Endodermal cell (in vitro differentiated cells): Measurements from ENCODE around the gene SCNN1A. TPM values are rescaled to one million over a fixed set of nuclear protein-coding genes. Genes with fewer than 3 reads are reported as not detected.

Experiments
- DNase-seq: peaks from one replicate; pipeline ENCODE4 v3.0.0-alpha.2; 2017
- H3K27ac ChIP-seq: 2 replicates; pipeline ENCODE4 v1.5.1; 2013; ENCODE audit warnings: mild to moderate bottlenecking, low read depth, low read length, moderate library complexity
- H3K27me3 ChIP-seq: 2 replicates; pipeline ENCODE4 v1.6.1; 2013; ENCODE audit warnings: mild to moderate bottlenecking, low read length, moderate library complexity; ENCODE audit not compliant: insufficient read depth, control insufficient read depth, poor library complexity, severe bottlenecking
- H3K36me3 ChIP-seq: 2 replicates; pipeline ENCODE4 v1.7.0; 2013; ENCODE audit warnings: mild to moderate bottlenecking, low read length, moderate library complexity; ENCODE audit not compliant: control insufficient read depth, insufficient read depth
- H3K4me1 ChIP-seq: one replicate; pipeline ENCODE4 v1.7.0; 2013; ENCODE audit warnings: low read length; ENCODE audit not compliant: control insufficient read depth, insufficient read depth
- H3K4me3 ChIP-seq: 2 replicates; pipeline ENCODE4 v1.5.1; 2013; ENCODE audit warnings: mild to moderate bottlenecking, low read length, moderate library complexity
- H3K9ac ChIP-seq: 2 replicates; pipeline ENCODE4 v1.6.1; 2013; ENCODE audit warnings: mild to moderate bottlenecking, low read length, moderate library complexity; ENCODE audit not compliant: poor library complexity, severe bottlenecking; ENCODE audit errors: extremely low read depth
- H3K9me3 ChIP-seq: 2 replicates; pipeline ENCODE4 v1.6.1; 2013; ENCODE audit warnings: mild to moderate bottlenecking, low read length, moderate library complexity; ENCODE audit not compliant: control insufficient read depth
- H3K27ac Mint-ChIP-seq: 2 replicates; pipeline ENCODE4 v1.8.0; 2020; ENCODE audit warnings: mixed read lengths
- H3K27me3 Mint-ChIP-seq: 2 replicates; pipeline ENCODE4 v1.8.0; 2021; ENCODE audit warnings: mild to moderate bottlenecking, mixed read lengths; ENCODE audit not compliant: insufficient read depth
- H3K36me3 Mint-ChIP-seq: 2 replicates; pipeline ENCODE4 v1.8.0; 2020; ENCODE audit warnings: low read depth, mixed read lengths
- H3K4me1 Mint-ChIP-seq: 2 replicates; pipeline ENCODE4 v1.8.0; 2020; ENCODE audit warnings: mixed read lengths
- H3K4me3 Mint-ChIP-seq: 2 replicates; pipeline ENCODE4 v1.8.0; 2020; ENCODE audit warnings: mild to moderate bottlenecking, moderate library complexity, mixed read lengths
- H3K9me3 Mint-ChIP-seq: 2 replicates; pipeline ENCODE4 v1.8.0; 2020; ENCODE audit warnings: mild to moderate bottlenecking, mixed read lengths
- CTCF ChIP-seq: fragments of 200-600 bp; sonication (generic); conservative IDR thresholded peaks from 2 replicates; pipeline ENCODE4 v1.5.0; 2021; ENCODE audit warnings: antibody characterized with exemption, mild to moderate bottlenecking
- WGBS, 2 experiments: methylation state at CpG; one replicate each; pipeline versions ENCODE4 v1.1.5 to v1.1.7; 2013; ENCODE audit warnings: missing lambda C conversion rate in 2 of 2, mixed read lengths in 1 of 2; ENCODE audit not compliant: insufficient coverage in 1 of 2, insufficient read length in 1 of 2; 5-methylcytosine and 5-hydroxymethylcytosine counted together
- total RNA-seq, 2 donors: library from RNA; stranded (reverse); fragmentation: NEBNext Ultra II Directional in 1 of 2; extraction: Animal tissue kit (Norgen Biotek cat#: 25700) in 1 of 2; gene quantifications; 2 replicates in 1 of 2; 3 replicates in 1 of 2; pipeline ENCODE4 v1.2.1, GENCODE V29; 2021

Gene SCNN1A
- total RNA-seq, 2 donors from 2014 or later = 32.1 to 87.7 TPM

- Histone ChIP-seq H3K27me3 (no peaks in the 10 kb centered on the region), H3K9me3 (no peaks in the 10 kb centered on the region), H3K4me3 (no peak overlapping the region), H3K4me1 (peaks cover 20% of the 10 kb centered on the region), H3K36me3 (peaks cover 19% of the 10 kb centered on the region), H3K9ac (no peak overlapping the region), H3K27ac (no peak overlapping the region)
- Mint-ChIP-seq H3K4me3 (no peak overlapping the region), H3K9me3 (no peaks in the 10 kb centered on the region), H3K27me3 (no peaks in the 10 kb centered on the region), H3K27ac (no peak overlapping the region), H3K36me3 (peaks cover 22% of the 10 kb centered on the region), H3K4me1 (peaks cover 31% of the 10 kb centered on the region)
- 74 to 76% methylated on average over 9 to 11 of the region's 12 CpGs for WGBS, 2 experiments
- peak; percentile 77 for DNase-seq
- TF ChIP-seq CTCF = no peak
Observed at GRCh38 chr12:6337958-6338433, 37.4 kb downstream of the SCNN1A start.

GRCh38 chr12:6336889-6337853, 38.2 kb downstream of the SCNN1A start:
- Histone ChIP-seq H3K27ac (peak overlapping the region; percentile 92), H3K4me1 (peaks cover 20% of the 10 kb centered on the region), H3K36me3 (peaks cover 27% of the 10 kb centered on the region), H3K27me3 (no peaks in the 10 kb centered on the region), H3K9me3 (no peaks in the 10 kb centered on the region), H3K9ac (peak overlapping the region; percentile 45), H3K4me3 (peak overlapping the region; percentile 72)
- Mint-ChIP-seq H3K4me1 (peaks cover 22% of the 10 kb centered on the region), H3K27me3 (no peaks in the 10 kb centered on the region), H3K36me3 (peaks cover 30% of the 10 kb centered on the region), H3K4me3 (no peak overlapping the region), H3K9me3 (no peaks in the 10 kb centered on the region), H3K27ac (no peak overlapping the region)
- DNase-seq = no peak
- 62 to 76% methylated on average over 10 to 15 of the region's 15 CpGs for WGBS, 2 experiments
- TF ChIP-seq CTCF = no peak

GRCh38 chr12:6336079-6336888, 39.1 kb downstream of the SCNN1A start:
- no peak overlapping the region for H3K4me3 Mint-ChIP-seq
- Histone ChIP-seq H3K27me3 (no peaks in the 10 kb centered on the region), H3K4me3 (peak overlapping the region; percentile 72), H3K36me3 (peaks cover 31% of the 10 kb centered on the region), H3K9ac (peak overlapping the region; percentile 47), H3K27ac (peak overlapping the region; percentile 92), H3K9me3 (no peaks in the 10 kb centered on the region), H3K4me1 (peaks cover 20% of the 10 kb centered on the region)
- H3K4me1 Mint-ChIP-seq = peaks cover 19% of the 10 kb centered on the region
- WGBS, 2 experiments = 0 to 3% methylated on average over 6 to 12 of the region's 12 CpGs
- no peak for TF ChIP-seq CTCF
- H3K9me3 Mint-ChIP-seq = no peaks in the 10 kb centered on the region
- peaks cover 39% of the 10 kb centered on the region for H3K36me3 Mint-ChIP-seq
- DNase-seq = peak; percentile 100
- H3K27me3 Mint-ChIP-seq = no peaks in the 10 kb centered on the region
- no peak overlapping the region for H3K27ac Mint-ChIP-seq
